Epidermal melanocyte (primary cell): ENCODE data around the gene RPP25L.

Source experiments
- DNase-seq: peaks from one replicate; pipeline ENCODE4 v3.0.0; 2011; ENCODE audit warnings: low spot score; ENCODE audit not compliant: insufficient read length

The RPP25L gene

DNA sequence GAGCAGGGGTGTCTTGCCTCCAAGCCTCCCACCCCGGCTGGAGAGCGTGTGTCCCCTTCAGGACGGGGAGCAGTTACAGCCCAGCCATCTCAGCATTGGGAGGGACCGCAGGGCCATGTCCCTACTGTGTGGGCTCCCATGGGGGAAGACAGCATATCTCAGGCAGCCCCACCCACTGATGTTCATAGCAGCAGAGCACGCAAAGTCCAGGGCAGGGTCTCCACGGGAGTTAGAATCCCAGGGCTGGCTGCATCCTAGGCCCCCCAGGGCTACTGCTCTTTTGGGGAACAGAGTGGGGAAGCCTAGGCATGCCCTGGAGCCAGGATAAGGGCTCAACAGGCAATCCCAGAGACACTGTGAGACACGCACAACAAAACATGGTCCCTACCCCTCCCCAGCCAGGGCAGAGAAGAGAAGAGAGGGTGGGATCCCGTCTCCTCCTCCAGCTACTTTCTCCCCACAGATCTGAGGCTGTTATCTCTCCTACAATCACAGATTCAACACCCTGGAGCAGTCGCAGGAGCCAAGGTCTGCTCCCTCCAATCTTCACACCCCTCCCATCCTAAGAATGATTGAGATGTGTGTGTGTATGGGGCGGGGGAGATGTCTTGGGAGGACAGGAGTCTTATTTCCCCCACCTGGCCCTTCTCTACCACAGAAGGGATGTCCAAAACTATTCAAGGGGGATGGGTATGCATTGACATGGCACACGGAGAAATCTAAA, 25.8 kb downstream of the RPP25L start:
- DNase-seq, result no peak

DNA sequence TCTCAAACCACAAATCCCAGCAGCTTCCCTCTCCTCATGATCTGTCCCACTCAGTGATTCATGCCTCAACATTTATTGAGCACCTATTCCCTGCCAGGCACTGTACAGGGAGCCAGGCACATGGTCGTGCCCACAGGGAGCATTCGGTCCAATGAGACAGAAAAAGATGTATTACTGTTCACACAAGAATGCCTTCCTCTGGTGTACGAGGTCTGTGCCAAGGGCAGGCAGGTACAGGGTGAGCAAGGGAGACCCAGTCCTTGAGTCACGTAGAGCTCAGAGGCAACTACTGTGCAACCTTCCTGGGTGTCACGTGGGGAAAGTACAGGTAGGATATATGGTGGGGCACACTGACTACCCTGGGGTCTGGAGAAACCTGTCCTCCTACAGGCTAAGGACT, 26.9 kb downstream of the RPP25L start:
- no peak for DNase-seq

GRCh38 chr9:34582787-34583186, 29.1 kb downstream of the RPP25L start:
- DNase-seq, result no peak

DNA sequence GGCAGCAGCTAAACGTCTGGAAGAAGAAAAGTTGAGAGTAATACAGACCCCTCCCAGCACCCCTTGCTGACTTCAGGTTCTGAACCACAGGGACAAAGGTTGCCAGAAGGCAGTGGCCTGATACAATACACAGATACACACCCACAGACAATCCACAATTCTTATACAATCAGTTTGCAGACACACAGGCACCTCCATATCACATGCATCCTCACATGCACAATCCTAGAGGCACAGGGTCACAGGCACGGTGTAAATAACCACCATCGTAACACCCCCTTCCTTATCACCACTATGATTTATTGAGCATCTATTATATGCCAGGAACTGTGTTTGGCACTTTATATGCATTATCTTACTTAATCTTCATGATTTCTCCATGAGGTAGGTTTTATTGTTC, 30.6 kb downstream of the RPP25L start:
- no peak for DNase-seq

- no peak for DNase-seq
These were observed 31.5 kb downstream of the RPP25L start for GRCh38 chr9:34580358-34580757.

DNA sequence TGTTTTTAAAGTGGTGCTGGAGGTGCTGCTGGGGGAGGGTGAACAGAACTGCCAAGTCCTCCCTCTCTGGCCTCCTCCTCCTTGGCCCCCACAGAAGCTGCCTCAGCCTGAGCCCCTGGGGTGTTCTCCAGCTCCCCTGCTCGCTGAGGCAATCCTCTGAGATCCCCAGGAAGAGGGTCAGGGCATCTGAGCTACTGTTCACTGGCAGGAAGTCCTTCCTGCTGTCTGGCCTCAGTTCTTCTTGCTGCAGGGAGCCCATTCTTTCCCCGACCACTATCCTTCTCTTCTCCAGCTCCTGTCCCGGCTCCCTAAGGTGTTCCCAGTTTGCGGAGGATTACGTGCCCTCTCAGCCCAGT, 32.1 kb downstream of the RPP25L start:
- DNase-seq, result no peak

DNA sequence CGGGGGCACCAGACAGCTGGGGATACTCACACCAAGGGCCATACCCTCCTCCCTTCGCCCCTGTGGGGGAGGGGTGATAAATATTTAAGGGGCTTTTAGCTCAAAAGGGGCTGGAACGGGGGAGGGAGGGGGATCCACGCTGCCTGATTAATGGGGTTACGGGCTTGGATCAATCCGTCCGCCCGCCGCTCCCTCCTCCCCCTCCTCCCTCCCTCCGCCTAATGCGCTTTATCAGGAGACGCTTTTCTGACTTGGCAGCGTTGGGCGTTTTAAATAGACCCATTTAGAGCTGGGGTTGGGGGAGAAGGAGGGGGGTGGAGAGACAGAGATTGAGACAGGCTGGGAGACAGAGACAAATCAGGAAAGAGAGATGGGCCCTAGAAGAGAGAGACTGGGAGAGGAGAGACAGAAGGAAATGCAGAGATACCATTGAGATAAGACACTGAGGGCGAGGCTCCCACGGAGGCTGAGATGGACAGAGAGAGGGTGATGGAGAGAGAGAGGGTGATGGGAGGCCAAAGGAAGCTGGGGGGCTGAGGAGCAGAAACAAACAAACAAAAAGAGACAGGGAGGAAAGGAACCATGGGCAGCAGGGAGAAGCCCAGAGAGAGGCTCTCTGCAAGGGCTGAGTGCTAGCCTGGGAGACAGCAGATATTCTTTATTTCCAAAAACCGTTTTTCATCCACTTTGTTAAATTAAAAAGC, 32.6 kb downstream of the RPP25L start:
- no peak for DNase-seq

DNA sequence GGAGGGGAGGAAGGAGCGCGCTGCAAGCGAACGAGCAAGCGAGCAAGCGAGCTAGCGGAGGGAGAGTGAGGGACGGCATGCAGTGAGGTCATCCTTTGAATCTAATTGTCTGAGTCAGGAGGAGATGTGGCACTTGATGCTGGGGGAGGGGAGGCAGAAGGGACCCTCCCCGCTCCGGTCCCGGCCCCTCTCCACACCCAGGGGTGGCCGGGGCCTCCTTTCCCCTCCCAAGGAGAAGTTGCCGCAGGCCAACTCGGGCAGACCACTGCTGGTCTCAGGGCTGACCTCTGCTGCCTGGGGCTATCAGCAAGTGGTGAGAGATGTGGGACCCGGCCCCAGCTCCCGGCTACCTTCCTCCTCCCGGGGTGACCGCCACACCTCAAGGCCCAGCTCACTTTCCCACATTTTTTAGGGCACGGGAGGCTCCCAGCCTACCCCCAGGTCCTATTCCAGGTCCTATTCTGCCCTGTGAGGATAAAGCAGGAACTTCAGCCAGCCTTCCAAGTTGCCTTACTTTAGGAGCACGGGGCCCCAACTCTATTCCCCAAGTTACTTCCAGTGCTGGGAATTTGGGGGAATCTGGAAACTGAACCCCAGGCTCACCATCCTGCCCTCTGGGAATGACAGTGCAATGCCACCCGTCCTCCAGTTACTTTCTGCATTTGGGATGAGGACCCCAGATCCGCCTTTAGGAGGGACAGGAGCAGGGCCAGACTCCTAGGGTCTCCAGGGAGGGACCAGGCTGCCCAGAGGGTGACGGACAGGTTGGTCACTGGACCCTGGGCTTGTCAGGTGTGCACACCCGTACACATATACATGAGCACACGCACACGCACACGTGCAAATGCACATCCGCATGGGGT, 33.4 kb downstream of the RPP25L start:
- no peak for DNase-seq

DNA sequence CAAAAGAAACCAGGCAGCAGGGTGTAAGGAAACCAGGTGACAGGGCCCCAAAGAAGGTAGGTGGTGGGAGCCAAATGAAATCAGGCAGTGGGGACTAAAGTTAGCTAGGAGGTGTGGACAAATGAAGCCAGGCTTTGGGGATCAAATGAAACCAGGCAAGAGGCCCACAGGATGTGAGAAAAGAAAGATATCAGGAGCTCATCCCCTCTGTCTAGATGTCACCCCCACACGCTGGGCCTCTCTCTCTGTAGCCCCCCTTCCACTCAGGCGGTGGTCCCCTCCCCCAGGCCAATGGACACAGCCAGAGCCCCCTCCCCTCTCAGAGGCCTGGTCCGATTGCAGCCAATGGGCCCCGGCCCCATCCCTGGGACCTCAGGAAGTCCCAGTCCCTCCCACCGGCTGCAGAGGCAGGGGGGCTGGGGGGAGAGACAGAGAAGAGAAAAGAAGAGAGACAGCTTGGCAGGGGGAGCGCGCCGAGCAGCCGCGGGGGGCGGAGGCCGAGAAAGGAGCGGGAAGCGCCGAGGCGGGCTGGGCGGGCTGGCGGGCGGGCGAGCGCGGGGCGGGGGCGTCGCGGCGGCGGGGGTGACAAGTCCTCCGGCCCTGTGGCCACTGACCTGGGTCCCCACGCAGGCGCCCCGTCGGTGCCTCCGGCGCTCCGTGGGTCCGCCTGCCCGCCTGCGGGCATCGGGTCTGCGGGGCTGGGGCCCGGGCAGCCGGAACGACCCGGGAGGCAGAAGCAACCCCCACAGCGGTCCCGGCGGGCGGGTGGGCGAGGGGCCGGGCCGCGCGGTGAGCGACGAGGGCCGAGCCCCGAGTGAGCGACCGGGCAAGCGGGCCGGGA, 34.3 kb downstream of the RPP25L start:
- no peak for DNase-seq

DNA sequence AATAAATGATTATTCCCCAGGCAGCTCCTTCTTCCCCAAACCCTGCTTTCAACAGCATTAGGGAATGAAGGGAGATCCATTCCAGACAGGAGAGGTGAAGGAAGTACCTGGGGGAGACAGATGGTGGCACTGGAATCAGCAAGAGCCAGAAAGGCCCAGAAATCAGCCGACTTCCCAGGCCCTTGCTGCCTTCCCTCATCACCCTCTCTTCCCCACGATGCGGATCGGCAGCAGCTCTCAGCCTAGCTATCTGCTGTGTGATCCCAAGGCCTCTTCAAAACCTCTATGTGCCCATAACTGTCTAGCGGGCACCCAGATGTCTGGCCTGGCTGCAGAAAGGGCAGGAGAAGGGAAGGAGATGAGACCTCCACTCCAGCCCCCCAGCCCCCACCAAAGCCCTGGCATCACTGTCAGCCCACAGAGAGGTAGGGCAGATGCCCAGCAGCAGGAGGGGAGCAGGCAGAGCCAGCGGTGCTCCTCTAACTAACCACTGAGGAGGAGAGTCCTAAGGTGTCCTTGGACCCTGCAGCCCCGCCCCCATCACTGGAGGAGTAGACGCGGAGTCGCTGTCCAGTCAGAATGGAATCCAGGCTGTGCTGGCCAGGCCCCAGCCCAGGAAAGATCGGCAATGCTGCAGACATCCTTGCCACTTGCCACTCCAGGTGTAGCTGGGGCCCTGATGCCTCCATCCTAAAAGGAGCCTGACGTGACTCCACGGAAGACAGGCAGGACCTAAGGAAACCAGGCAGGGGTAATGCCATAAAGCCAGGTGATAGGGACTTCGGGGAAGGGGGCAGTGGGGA, 35.1 kb downstream of the RPP25L start:
- DNase-seq, result no peak

DNA sequence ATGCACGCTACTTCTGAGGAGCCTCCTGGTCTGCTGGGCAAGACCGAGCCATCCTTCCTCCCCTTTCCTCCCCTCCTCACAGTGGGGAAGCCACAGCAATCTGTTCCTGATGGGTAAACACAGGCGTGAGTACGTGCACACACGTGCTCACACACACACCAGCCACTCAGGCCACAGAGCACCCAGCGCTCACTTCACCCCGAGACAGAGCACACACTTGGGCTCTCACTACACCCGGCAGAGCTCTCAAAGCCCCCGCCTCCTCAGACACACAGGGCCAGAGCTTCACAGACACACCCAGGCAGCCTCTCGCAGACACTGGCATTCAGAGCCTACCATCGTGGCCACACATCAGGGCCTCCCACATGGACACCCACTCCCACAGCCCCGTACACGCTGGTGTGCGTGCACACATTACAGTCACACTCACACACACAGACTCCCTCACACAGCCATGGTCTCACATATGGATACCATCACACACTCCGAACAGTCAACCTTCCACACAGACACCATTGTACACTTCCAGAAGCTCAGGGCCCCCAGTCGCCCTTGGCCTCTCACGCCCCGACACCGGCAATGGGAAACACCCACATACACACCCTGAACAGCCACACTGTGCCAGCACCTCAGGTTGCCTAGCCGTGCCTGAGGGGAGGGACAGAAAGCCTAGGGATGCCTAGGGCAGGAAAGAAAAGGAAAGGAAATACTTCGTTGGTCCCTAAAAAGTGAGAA, 35.9 kb downstream of the RPP25L start:
- DNase-seq, result no peak

DNA sequence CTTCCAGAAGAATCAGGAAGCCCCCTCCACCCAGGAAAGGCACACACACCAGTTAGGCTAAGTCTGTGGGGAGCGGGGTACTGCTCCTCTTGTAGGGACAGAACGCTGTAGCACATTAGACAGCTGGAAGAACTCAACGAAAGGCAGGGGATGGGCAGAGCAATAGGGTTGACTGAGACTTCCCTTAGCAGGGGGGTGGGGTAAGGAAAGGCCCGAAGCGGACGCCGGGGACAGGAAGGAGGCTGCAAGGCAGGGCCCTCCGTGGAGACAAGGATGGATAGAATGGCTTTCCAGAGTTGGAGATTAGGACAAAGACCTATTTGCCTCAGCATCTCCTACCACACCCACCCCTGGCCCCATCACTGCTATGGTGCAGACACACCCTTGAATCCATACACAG, 36.7 kb downstream of the RPP25L start:
- no peak for DNase-seq

DNA sequence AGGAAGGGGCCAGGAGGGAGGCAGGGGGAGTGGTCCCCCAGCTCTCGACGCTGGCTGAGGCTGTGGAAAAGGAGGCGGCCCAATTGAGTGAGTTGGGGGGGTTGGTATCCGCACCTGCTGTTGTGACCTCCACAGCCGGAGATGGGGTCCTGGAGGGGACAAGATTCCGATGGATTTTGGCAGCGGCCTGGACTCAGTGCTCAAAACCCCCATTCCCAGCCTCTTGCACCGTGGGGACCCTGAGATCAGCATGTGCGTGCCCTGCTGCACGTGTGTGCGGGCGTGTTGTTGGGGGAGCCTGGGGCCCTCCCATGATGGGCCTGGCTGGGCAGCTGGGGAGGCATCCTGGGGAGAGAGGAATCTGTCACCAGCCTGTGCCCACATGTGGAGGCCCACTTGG, 37.3 kb downstream of the RPP25L start:
- no peak for DNase-seq

DNA sequence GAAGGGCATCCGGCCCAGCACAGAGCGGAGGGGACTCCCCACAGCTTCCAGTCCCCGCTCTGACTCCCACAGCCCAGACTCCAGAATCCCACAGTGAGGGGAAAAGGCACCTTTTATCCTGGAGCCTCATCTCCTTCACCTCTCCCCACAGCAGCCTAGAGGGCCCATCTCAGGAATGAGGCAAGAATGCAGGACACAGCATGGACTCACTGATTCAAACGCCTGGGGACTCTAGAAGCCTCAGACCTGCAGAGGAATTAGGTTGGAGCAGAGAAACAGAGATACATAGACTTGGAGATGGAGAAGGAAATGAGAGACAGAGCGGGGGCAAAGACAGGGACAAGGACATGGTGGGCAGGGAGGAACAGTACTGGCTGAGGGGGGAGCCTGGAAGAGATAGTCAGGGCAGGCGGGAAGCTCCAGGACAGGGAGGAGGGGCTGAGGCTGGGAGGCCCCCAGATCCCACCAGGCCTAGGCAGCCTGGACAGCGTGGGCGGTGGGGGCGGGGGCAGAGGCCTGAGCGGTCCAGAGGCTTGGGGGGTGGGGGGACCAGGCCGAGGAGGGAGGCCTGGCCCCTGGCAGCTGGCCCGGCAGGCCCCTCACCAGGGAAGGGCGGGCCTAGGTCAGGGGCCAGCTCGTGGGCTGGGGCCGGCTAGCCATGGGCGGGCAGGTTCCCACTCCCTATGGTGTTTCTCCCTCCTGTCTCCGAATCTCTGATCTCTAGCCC, 38.1 kb downstream of the RPP25L start:
- no peak for DNase-seq

GRCh38 chr9:34572628-34573027, 39.3 kb downstream of the RPP25L start:
- DNase-seq, result no peak

DNA sequence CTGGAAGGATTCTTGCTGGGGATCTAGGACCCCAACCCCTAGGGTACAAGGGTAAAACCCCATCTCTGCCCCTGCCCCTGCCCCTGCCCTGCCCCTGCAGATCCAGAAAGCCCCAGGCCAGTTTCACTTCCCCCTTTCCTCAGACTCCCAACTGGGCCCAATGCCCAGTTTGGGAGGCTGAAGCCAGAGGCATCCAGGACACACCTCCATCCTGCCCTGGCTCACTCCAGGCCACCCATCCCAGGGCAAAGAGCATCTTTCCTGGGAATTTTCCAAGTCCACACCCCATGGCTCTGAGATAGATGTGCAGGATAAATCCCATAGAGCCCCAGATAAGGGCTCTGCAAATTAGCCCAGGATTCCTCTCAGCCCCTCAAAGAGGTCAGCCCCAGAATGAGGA, 39.8 kb downstream of the RPP25L start:
- no peak for DNase-seq

- no peak for DNase-seq
These were observed 40.5 kb downstream of the RPP25L start for GRCh38 chr9:34571481-34571810.

DNA sequence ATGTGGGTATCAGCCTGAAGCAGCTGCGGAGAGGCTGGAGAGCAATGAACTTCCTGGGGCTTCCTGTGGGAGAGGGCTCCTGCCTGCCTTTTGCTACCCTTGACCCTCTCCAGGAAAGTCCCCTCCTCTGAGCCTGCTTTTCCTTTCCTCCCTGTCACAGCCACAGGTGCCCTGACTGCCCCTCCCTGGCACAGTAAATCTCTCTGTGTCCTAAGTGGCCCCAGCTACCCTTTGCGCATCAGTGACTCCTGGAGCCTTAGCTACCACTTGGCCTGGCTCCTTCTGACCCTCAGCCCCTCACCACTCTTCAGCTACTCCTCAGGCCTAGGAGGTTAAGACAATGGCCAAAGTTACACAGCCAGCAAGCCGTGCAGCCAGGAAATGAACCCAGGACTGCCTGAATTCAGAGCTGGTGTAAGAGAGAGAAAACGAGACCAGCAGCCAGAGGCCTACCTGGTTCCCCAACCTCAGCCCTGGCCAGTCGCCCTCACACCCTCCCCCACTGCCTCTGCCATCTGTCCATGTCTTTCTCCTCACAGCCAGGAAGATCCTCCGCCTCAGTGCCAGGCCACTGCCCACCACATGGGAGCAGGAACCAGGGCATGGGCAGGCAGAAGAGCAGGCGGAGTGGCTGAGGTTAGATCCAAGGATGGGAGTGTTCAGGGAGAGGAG, 41.0 kb downstream of the RPP25L start:
- no peak for DNase-seq

DNA sequence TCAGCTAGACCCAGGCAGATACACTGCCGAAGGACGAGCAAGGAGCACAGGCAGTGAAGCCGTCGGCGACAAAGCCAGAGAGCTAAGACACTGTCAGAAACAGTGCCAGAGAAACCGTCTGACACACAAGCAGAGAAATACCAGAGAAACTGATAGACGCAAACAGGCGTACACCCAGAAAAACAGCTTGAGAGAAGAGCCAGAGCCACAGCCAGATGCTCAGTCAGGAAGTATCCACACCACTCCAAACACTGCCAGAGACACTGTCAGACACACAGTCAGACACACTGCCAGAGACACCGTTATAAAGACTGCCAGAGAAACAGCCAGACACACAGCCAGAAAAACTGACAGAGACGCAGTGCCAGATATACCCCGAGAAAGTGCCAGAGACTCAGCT, 41.5 kb downstream of the RPP25L start:
- DNase-seq, result no peak
